NB4 (cell line): ENCODE measurements around the gene LZTS2.

Source experiments
- POLR2A ChIP-seq: IDR thresholded peaks from 2 replicates; pipeline ENCODE4 v1.6.1; 2011; ENCODE audit warnings: mild to moderate bottlenecking; ENCODE audit not compliant: insufficient read length; ENCODE audit errors: extremely low read depth
- TF ChIP-seq, protein P1 (sequence below): IDR thresholded peaks from one replicate; pipeline ENCODE4 v1.5.1; 2012; ENCODE audit warnings: low read depth, low read length

DNA sequence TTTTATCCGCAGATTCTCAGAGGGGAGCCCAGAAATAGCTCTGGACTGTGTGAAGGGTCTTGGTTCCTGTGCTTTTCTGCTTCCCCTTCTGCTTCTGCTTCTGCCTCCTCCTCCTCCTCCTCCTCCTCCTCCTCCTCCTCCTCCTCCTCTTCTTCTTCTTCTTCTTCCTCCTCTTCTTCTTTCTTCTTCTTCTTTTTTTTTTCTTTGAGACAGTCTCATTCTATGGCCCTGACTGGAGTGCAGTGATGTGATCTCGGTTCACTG, 19.8 kb downstream of the LZTS2 start:
- TF ChIP-seq, protein P1, sequence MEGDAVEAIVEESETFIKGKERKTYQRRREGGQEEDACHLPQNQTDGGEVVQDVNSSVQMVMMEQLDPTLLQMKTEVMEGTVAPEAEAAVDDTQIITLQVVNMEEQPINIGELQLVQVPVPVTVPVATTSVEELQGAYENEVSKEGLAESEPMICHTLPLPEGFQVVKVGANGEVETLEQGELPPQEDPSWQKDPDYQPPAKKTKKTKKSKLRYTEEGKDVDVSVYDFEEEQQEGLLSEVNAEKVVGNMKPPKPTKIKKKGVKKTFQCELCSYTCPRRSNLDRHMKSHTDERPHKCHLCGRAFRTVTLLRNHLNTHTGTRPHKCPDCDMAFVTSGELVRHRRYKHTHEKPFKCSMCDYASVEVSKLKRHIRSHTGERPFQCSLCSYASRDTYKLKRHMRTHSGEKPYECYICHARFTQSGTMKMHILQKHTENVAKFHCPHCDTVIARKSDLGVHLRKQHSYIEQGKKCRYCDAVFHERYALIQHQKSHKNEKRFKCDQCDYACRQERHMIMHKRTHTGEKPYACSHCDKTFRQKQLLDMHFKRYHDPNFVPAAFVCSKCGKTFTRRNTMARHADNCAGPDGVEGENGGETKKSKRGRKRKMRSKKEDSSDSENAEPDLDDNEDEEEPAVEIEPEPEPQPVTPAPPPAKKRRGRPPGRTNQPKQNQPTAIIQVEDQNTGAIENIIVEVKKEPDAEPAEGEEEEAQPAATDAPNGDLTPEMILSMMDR: no peak
- TF ChIP-seq POLR2A: no peak
